Measurements from ENCODE around the gene CGB1.

GRCh38 chr19:48985711-48986110, 51.0 kb downstream of the CGB1 start:
- TF ChIP-seq EZH2 (IDR thresholded peaks at IDR 0.05; ENCODE audit: borderline replicate concordance, low read length) = no peak
- TF ChIP-seq CTCF (IDR thresholded peaks at IDR 0.05; ENCODE audit: low read length) = no peak

All from OCI-LY1 (cell line).